Measurements from ENCODE around the gene SMIM12. TPM values are rescaled to one million over a fixed set of nuclear protein-coding genes. Genes with fewer than 3 reads are reported as not detected.

SMIM12 gene
- total and polyA plus RNA-seq, 4 experiments from 2014 or later, result 32.0 to 146 (median 55.8) TPM

GRCh38 chr1:34806396-34806795 is 53.2 kb downstream of the SMIM12 start:
- H3K36me3 Mint-ChIP-seq, result peaks cover 6 to 23% of the 10 kb centered on the region in 2 donors
- ChIA-PET POLR2A (ENCODE audit: partially characterized antibody) (no interaction called here), CTCF (ENCODE audit: partially characterized antibody) (no interaction called here)
- H3K4me1 Mint-ChIP-seq, result peaks cover 0 to 5% (median 2%) of the 10 kb centered on the region in 4 donors
- no peak overlapping the region for H3K27ac Mint-ChIP-seq
- intact Hi-C loops (cut with micrococcal nuclease), result no loop called here
- no peak for DNase-seq
- H3K27me3 Mint-ChIP-seq, result peaks cover 0 to 3% of the 10 kb centered on the region in 2 donors
- Histone ChIP-seq H3K27me3 (ENCODE audit: insufficient read depth, low read length) (no peaks in the 10 kb centered on the region), H3K4me1 (ENCODE audit: insufficient read depth, low read length) (no peaks in the 10 kb centered on the region), H3K4me3 (ENCODE audit: low read length in 2 of 2) (no peak overlapping the region), H3K27ac (ENCODE audit: low read depth, low read length) (no peak overlapping the region), H3K36me3 (ENCODE audit: insufficient read depth, low read length) (no peaks in the 10 kb centered on the region), H3K9me3 (ENCODE audit: control insufficient read depth in 1 of 2, low read length in 2 of 2) (no peaks in the 10 kb centered on the region)
- H3K4me3 Mint-ChIP-seq, result no peak overlapping the region
- H3K9me3 Mint-ChIP-seq, result peaks cover 0 to 18% (median 6%) of the 10 kb centered on the region in 8 donors

DNA sequence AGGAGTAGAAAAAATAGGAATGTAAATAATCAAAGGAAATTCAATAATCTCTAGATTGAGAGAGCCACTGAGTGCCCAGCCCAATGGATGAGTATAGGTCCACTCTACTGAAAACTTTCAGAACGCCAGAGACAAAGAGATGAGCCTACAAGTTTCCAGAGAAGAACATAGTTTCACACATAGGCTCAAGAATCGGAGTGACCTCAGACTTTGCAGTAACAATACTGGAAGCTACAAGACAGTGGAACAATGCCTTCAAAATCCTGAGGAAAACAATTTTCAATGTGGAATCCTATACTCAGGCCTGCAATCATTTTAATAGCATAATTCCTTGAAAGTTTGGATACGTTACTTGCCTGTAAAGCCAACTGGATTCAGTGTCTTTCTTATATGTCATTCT is 55.8 kb downstream of the SMIM12 start:
- Mint-ChIP-seq H3K27me3 (peaks cover 0 to 3% of the 10 kb centered on the region in 2 donors), H3K4me1 (peaks cover 0 to 1% (median 0%) of the 10 kb centered on the region in 4 donors), H3K27ac (no peak overlapping the region), H3K9me3 (peaks cover 0 to 10% (median 1%) of the 10 kb centered on the region in 8 donors), H3K4me3 (no peak overlapping the region), H3K36me3 (peaks cover 5 to 11% of the 10 kb centered on the region in 2 donors)
- Histone ChIP-seq H3K27ac (ENCODE audit: low read depth, low read length) (no peak overlapping the region), H3K4me3 (ENCODE audit: low read length in 2 of 2) (no peak overlapping the region), H3K4me1 (ENCODE audit: insufficient read depth, low read length) (no peaks in the 10 kb centered on the region), H3K9me3 (ENCODE audit: control insufficient read depth in 1 of 2, low read length in 2 of 2) (no peaks in the 10 kb centered on the region), H3K36me3 (ENCODE audit: insufficient read depth, low read length) (no peaks in the 10 kb centered on the region), H3K27me3 (ENCODE audit: insufficient read depth, low read length) (no peaks in the 10 kb centered on the region)
- ChIA-PET CTCF (ENCODE audit: partially characterized antibody) (interaction anchor here (1.4 kb wide), 1 partner anchor 17 kb away, joined by 4 read pairs; no protein-coding TSS in a partner anchor), POLR2A (ENCODE audit: partially characterized antibody) (no interaction called here)
- intact Hi-C loops (cut with micrococcal nuclease), result no loop called here
- no peak for DNase-seq

Other genes with a start within 250 kb of the SMIM12 start
- gene GJB5, start 104.7 kb downstream of the SMIM12 start, total RNA-seq, result not detected
- not detected for gene GJB5, start 104.7 kb downstream of the SMIM12 start, polyA plus RNA-seq
- not detected for gene GJB4, start 100.0 kb downstream of the SMIM12 start, total RNA-seq
- gene GJB4, start 100.0 kb downstream of the SMIM12 start, polyA plus RNA-seq, result not detected
- not detected for gene GJB3, start 78.5 kb downstream of the SMIM12 start, total RNA-seq
- not detected for gene GJB3, start 78.5 kb downstream of the SMIM12 start, polyA plus RNA-seq
- not detected for gene GJA4, start 66.8 kb downstream of the SMIM12 start, total RNA-seq
- gene GJA4, start 66.8 kb downstream of the SMIM12 start, polyA plus RNA-seq, result not detected
- gene DLGAP3, start 69.9 kb upstream of the SMIM12 start, total RNA-seq, result 1 to 10 TPM; 1.5 TPM
- gene DLGAP3, start 69.9 kb upstream of the SMIM12 start, polyA plus RNA-seq, result under 1 TPM; 0.08 to 0.18 TPM
- gene TMEM35B, start 125.6 kb upstream of the SMIM12 start, total RNA-seq, result 10 to 100 TPM; 51.7 to 54.2 TPM
- gene TMEM35B, start 125.6 kb upstream of the SMIM12 start, polyA plus RNA-seq, result 100 to 1,000 TPM; 225 to 291 TPM
- gene ZMYM6, start 172.2 kb upstream of the SMIM12 start, total RNA-seq, result 10 to 100 TPM; 42.9 to 45.8 TPM
- 1 to 10 TPM; 7.5 to 8.2 TPM for gene ZMYM6, start 172.2 kb upstream of the SMIM12 start, polyA plus RNA-seq
- gene ZMYM1, start 219.6 kb upstream of the SMIM12 start, total RNA-seq, result 10 to 100 TPM; 24.6 to 25.9 TPM
- 10 to 100 TPM; 10.0 to 13.3 TPM for gene ZMYM1, start 219.6 kb upstream of the SMIM12 start, polyA plus RNA-seq